Superior temporal gyrus (tissue), 1 donor: ENCODE measurements around the gene PTPRR.
A peak's percentile ranks its signal among the peaks of the same experiment; 100 is the strongest.

Experiments
- DNase-seq: peaks from one replicate; pipeline ENCODE4 v3.0.0-alpha.2; 2016; ENCODE audit errors: extremely low spot score

Gene PTPRR

GRCh38 chr12:70796989-70797388 lies 123.5 kb downstream of the PTPRR start:
- DNase-seq = no peak

- DNase-seq = no peak
Measured at GRCh38 chr12:70795608-70796007, 124.9 kb downstream of the PTPRR start.

- no peak for DNase-seq
Measured at GRCh38 chr12:70794131-70794530, 126.4 kb downstream of the PTPRR start.

- no peak for DNase-seq
Measured at GRCh38 chr12:70788774-70789173, 131.8 kb downstream of the PTPRR start.

GRCh38 chr12:70787612-70788011 lies 132.9 kb downstream of the PTPRR start:
- no peak for DNase-seq

- DNase-seq = no peak
Measured at GRCh38 chr12:70785896-70786295, 134.6 kb downstream of the PTPRR start.

- DNase-seq = no peak
Measured at GRCh38 chr12:70784042-70784668, 136.4 kb downstream of the PTPRR start.

GRCh38 chr12:70783455-70783854 lies 137.1 kb downstream of the PTPRR start:
- no peak for DNase-seq

GRCh38 chr12:70779250-70779649 lies 141.3 kb downstream of the PTPRR start:
- no peak for DNase-seq

- no peak for DNase-seq
Measured at GRCh38 chr12:70774055-70774454, 146.5 kb downstream of the PTPRR start.

GRCh38 chr12:70772836-70773235 lies 147.7 kb downstream of the PTPRR start:
- DNase-seq = no peak

- no peak for DNase-seq
Measured at GRCh38 chr12:70771581-70771980, 149.0 kb downstream of the PTPRR start.

- no peak for DNase-seq
Measured at GRCh38 chr12:70763666-70764065, 156.9 kb downstream of the PTPRR start.

- no peak for DNase-seq
Measured at GRCh38 chr12:70762000-70762399, 158.5 kb downstream of the PTPRR start.

GRCh38 chr12:70759161-70759918 lies 161.2 kb downstream of the PTPRR start:
- DNase-seq = no peak

- no peak for DNase-seq
Measured at GRCh38 chr12:70758494-70758845, 162.1 kb downstream of the PTPRR start.

- DNase-seq = no peak
Measured at GRCh38 chr12:70757830-70758493, 162.6 kb downstream of the PTPRR start.

- no peak for DNase-seq
Measured at GRCh38 chr12:70756791-70757190, 163.7 kb downstream of the PTPRR start.

- no peak for DNase-seq
Measured at GRCh38 chr12:70756118-70756517, 164.4 kb downstream of the PTPRR start.

GRCh38 chr12:70754330-70754741 lies 166.2 kb downstream of the PTPRR start:
- no peak for DNase-seq

- DNase-seq = peak; percentile 24
Measured at GRCh38 chr12:70752327-70752726, 168.2 kb downstream of the PTPRR start.

GRCh38 chr12:70749931-70750330 lies 170.6 kb downstream of the PTPRR start:
- no peak for DNase-seq

GRCh38 chr12:70748809-70749208 lies 171.7 kb downstream of the PTPRR start:
- DNase-seq = no peak
